HUES6 (cell line): ENCODE measurements around the gene THBS3.
"Not testable (repeated sequence)": the region's sequence is repeated elsewhere in the genome, so short reads cannot be mapped to it uniquely, and the experiment has no call there.

Experiments
- H3K27ac ChIP-seq: 2 replicates; pipeline ENCODE4 v1.7.0; 2013; ENCODE audit warnings: low read depth, mild to moderate bottlenecking, low read length, inconsistent platforms
- H3K27me3 ChIP-seq: 2 replicates; pipeline ENCODE4 v1.6.1; 2013; ENCODE audit warnings: low read length; ENCODE audit not compliant: control insufficient read depth, insufficient read depth
- H3K36me3 ChIP-seq: 2 replicates; pipeline ENCODE4 v1.6.1; 2013; ENCODE audit warnings: low read length; ENCODE audit not compliant: control insufficient read depth, insufficient read depth
- H3K4me1 ChIP-seq: 2 replicates; pipeline ENCODE4 v1.6.1; 2013; ENCODE audit warnings: low read length; ENCODE audit not compliant: control insufficient read depth, insufficient read depth
- H3K4me3 ChIP-seq: 2 replicates; pipeline ENCODE4 v1.5.1; 2013; ENCODE audit warnings: low read depth, low read length
- H3K9ac ChIP-seq: one replicate; pipeline ENCODE4 v1.6.1; 2013; ENCODE audit warnings: mild to moderate bottlenecking, low read length
- H3K9me3 ChIP-seq: 2 replicates; pipeline ENCODE4 v1.6.1; 2013; ENCODE audit warnings: low read depth, low read length; ENCODE audit not compliant: control insufficient read depth, insufficient read depth

THBS3 gene

DNA sequence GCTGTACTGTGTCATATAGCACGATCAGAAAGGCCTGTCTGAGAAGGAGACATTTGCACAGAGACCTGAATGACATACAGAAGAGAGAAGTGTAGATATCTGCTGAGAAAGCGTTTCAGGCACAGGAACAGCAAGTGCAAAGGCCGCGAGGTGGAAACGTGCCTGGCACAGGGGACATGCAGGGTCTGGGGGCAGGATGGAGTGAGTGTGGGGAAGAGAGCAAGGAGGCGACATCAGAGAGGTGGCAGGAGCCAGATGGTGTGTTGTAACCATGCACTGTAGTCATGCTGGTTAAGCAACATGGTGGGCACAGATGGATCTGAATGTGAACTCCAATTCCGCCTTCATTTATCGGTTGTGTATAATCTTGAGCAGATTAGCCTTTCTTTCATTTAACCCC lies 47.6 kb downstream of the THBS3 start:
- Histone ChIP-seq H3K4me3 (no peak overlapping the region), H3K27me3 (no peaks in the 10 kb centered on the region), H3K36me3 (no peaks in the 10 kb centered on the region), H3K9ac (no peak overlapping the region), H3K9me3 (no peaks in the 10 kb centered on the region), H3K4me1 (no peaks in the 10 kb centered on the region), H3K27ac (no peak overlapping the region)

DNA sequence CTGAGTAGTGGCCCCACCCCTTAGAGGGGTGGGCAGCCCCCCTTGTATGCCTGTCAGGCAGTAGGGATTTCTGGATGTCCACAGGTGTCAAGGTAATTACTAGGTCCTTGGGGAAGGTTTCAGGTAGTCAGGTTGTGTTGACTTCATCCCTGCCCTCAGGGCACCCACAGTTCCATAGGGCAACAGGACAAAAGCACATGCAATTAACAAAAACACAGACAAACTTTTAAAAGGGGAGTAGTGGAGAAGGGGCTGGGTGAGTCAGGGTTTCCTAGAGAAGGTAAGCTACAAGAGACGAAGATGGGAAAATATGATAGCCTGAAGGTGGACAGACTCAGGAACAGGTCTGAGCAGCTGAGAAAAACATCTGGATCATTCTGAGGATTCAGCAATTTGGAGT lies 48.7 kb downstream of the THBS3 start:
- Histone ChIP-seq H3K4me3 (no peak overlapping the region), H3K27me3 (no peaks in the 10 kb centered on the region), H3K9me3 (no peaks in the 10 kb centered on the region), H3K27ac (no peak overlapping the region), H3K4me1 (no peaks in the 10 kb centered on the region), H3K9ac (no peak overlapping the region), H3K36me3 (no peaks in the 10 kb centered on the region)

DNA sequence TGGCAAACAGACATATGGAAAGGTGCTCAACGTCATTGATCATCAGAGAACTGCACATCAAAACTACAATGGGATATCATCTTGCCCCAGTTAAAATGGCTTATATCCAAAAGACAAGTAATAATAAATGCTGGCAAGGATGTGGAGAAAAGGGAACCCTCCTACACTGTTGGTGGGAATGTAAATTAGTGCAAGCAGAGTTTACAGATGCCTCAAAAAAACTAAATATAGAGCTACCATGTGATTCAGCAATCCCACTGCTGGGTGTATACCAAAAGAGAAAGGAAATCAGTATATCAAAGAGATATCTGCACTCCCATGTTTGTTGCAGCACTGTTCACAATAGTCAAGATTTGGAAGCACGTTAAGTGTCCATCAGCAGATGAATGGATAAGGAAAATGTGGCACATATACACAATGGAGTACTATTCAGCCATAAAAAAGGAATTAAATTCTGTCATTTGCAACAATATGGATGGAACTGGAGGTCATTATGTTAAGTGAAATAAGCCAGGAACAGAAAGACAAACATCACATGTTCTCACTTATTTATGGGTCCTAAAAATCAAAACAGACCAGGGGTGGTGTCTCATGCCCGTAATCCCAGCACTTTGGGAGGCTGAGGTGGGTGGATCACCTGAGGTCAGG lies 51.6 kb downstream of the THBS3 start:
- not testable (repeated sequence) for H3K4me1 ChIP-seq, H3K9ac ChIP-seq, H3K36me3 ChIP-seq, H3K27me3 ChIP-seq, H3K4me3 ChIP-seq, H3K27ac ChIP-seq, H3K9me3 ChIP-seq
